ENCODE results near the gene ZNF12.

ZNF12 gene

GRCh38 chr7:6639032-6639431, 67.7 kb downstream of the ZNF12 start:
- no peak for DNase-seq (ENCODE audit: low read depth, low spot score)
- Histone ChIP-seq H3K27me3 (ENCODE audit: control insufficient read depth, insufficient read depth, low read length) (no peaks in the 10 kb centered on the region), H3K4me3 (ENCODE audit: low read length) (no peak overlapping the region), H3K36me3 (ENCODE audit: control insufficient read depth, insufficient read depth, low read length) (peaks cover 7% of the 10 kb centered on the region), H3K27ac (ENCODE audit: low read length) (no peak overlapping the region), H3K9me3 (ENCODE audit: control insufficient read depth, insufficient read depth, low read length) (no peaks in the 10 kb centered on the region), H3K4me1 (ENCODE audit: control insufficient read depth, insufficient read depth, low read length) (peaks cover 2% of the 10 kb centered on the region; the same call in 1 of the 2 replicates)
- WGBS (ENCODE audit: insufficient coverage, insufficient read length), result no CpG with 5 or more reads among the region's 4 CpGs

All from iPS DF 6.9 (cell line).